Neural crest cell (in vitro differentiated cells): ENCODE data around the gene SPOPL. TPM values are rescaled to one million over a fixed set of nuclear protein-coding genes. Genes with fewer than 3 reads are reported as not detected.
"Not testable (repeated sequence)": the region's sequence is repeated elsewhere in the genome, so short reads cannot be mapped to it uniquely, and the experiment has no call there.

Experiments used
- DNase-seq: peaks from one replicate; pipeline ENCODE4 v3.0.0; 2021; ENCODE audit warnings: low read depth, mixed read lengths, low spot score
- H3K27ac Mint-ChIP-seq: one replicate; pipeline ENCODE4 v1.8.0; 2021; ENCODE audit warnings: mild to moderate bottlenecking, mixed read lengths; ENCODE audit not compliant: unreplicated experiment
- H3K27me3 Mint-ChIP-seq: 2 replicates; pipeline ENCODE4 v1.8.0; 2021; ENCODE audit warnings: low read depth, mild to moderate bottlenecking, mixed read lengths
- H3K36me3 Mint-ChIP-seq: 2 replicates; pipeline ENCODE4 v1.8.0; 2021; ENCODE audit warnings: low read depth, mild to moderate bottlenecking, mixed read lengths
- H3K4me1 Mint-ChIP-seq: 2 replicates; pipeline ENCODE4 v1.8.0; 2021; ENCODE audit warnings: mixed read lengths
- H3K4me3 Mint-ChIP-seq: one replicate; pipeline ENCODE4 v1.8.0; 2021; ENCODE audit warnings: mild to moderate bottlenecking, mixed read lengths
- H3K9me3 Mint-ChIP-seq: 2 replicates; pipeline ENCODE4 v1.8.0; 2021; ENCODE audit warnings: mixed read lengths
- CTCF ChIP-seq: fragments of 200-600 bp; sonication (generic); conservative IDR thresholded peaks from 2 replicates; pipeline ENCODE4 v1.5.0; 2021; ENCODE audit warnings: antibody characterized with exemption, mild to moderate bottlenecking
- total RNA-seq: library from RNA; stranded (reverse); gene quantifications from 2 replicates; pipeline ENCODE4 v1.2.1, GENCODE V29; 2021

Gene SPOPL
- total RNA-seq, 1 donor from 2014 or later: 18.0 TPM

GRCh38 chr2:138516030-138516704 lies 14.6 kb downstream of the SPOPL start:
- no peak for DNase-seq
- TF ChIP-seq CTCF: no peak
- Mint-ChIP-seq H3K4me3 (no peak overlapping the region), H3K9me3 (peaks cover 4% of the 10 kb centered on the region), H3K36me3 (peaks cover 4% of the 10 kb centered on the region), H3K4me1 (peaks cover 14% of the 10 kb centered on the region), H3K27me3 (no peaks in the 10 kb centered on the region), H3K27ac (no peak overlapping the region)

GRCh38 chr2:138518860-138519259 lies 17.3 kb downstream of the SPOPL start:
- peaks cover 5% of the 10 kb centered on the region for H3K36me3 Mint-ChIP-seq
- H3K27me3 Mint-ChIP-seq: no peaks in the 10 kb centered on the region
- H3K9me3 Mint-ChIP-seq: no peaks in the 10 kb centered on the region
- peaks cover 19% of the 10 kb centered on the region for H3K4me1 Mint-ChIP-seq
- DNase-seq: no peak
- no peak overlapping the region for H3K27ac Mint-ChIP-seq
- TF ChIP-seq CTCF: no peak
- no peak overlapping the region for H3K4me3 Mint-ChIP-seq

GRCh38 chr2:138521821-138522220 lies 20.3 kb downstream of the SPOPL start:
- no peak for DNase-seq
- Mint-ChIP-seq H3K4me3 (no peak overlapping the region), H3K36me3 (peaks cover 17% of the 10 kb centered on the region), H3K4me1 (peaks cover 12% of the 10 kb centered on the region), H3K27me3 (no peaks in the 10 kb centered on the region), H3K9me3 (peaks cover 4% of the 10 kb centered on the region), H3K27ac (no peak overlapping the region)
- no peak for TF ChIP-seq CTCF

GRCh38 chr2:138522556-138522955 lies 21.0 kb downstream of the SPOPL start:
- Mint-ChIP-seq H3K27ac (no peak overlapping the region), H3K27me3 (no peaks in the 10 kb centered on the region), H3K4me1 (peaks cover 12% of the 10 kb centered on the region), H3K36me3 (peaks cover 17% of the 10 kb centered on the region), H3K4me3 (no peak overlapping the region), H3K9me3 (peaks cover 4% of the 10 kb centered on the region)
- no peak for DNase-seq
- no peak for TF ChIP-seq CTCF

GRCh38 chr2:138523018-138523672 lies 21.6 kb downstream of the SPOPL start:
- peaks cover 12% of the 10 kb centered on the region for H3K4me1 Mint-ChIP-seq
- peaks cover 17% of the 10 kb centered on the region for H3K36me3 Mint-ChIP-seq
- not testable (repeated sequence) for H3K27me3 Mint-ChIP-seq, H3K27ac Mint-ChIP-seq, H3K4me3 Mint-ChIP-seq, H3K9me3 Mint-ChIP-seq, DNase-seq

- Mint-ChIP-seq H3K4me1 (peaks cover 12% of the 10 kb centered on the region), H3K36me3 (peaks cover 17% of the 10 kb centered on the region)
- H3K4me3 Mint-ChIP-seq: not testable (repeated sequence)
Observed at GRCh38 chr2:138523673-138524042, 22.1 kb downstream of the SPOPL start.

GRCh38 chr2:138524353-138524752 lies 22.8 kb downstream of the SPOPL start:
- peaks cover 12% of the 10 kb centered on the region for H3K4me1 Mint-ChIP-seq

More at GRCh38 chr2:138523673-138524042, 22.1 kb downstream of the SPOPL start:
- H3K27me3 Mint-ChIP-seq, H3K27ac Mint-ChIP-seq, H3K9me3 Mint-ChIP-seq, DNase-seq: not testable (repeated sequence)

More at GRCh38 chr2:138524353-138524752, 22.8 kb downstream of the SPOPL start:
- not testable (repeated sequence) for H3K9me3 Mint-ChIP-seq, H3K4me3 Mint-ChIP-seq, DNase-seq, H3K27ac Mint-ChIP-seq, H3K27me3 Mint-ChIP-seq
- H3K36me3 Mint-ChIP-seq: peaks cover 17% of the 10 kb centered on the region
